ENCODE results near the gene CIB4.

CIB4 gene

DNA sequence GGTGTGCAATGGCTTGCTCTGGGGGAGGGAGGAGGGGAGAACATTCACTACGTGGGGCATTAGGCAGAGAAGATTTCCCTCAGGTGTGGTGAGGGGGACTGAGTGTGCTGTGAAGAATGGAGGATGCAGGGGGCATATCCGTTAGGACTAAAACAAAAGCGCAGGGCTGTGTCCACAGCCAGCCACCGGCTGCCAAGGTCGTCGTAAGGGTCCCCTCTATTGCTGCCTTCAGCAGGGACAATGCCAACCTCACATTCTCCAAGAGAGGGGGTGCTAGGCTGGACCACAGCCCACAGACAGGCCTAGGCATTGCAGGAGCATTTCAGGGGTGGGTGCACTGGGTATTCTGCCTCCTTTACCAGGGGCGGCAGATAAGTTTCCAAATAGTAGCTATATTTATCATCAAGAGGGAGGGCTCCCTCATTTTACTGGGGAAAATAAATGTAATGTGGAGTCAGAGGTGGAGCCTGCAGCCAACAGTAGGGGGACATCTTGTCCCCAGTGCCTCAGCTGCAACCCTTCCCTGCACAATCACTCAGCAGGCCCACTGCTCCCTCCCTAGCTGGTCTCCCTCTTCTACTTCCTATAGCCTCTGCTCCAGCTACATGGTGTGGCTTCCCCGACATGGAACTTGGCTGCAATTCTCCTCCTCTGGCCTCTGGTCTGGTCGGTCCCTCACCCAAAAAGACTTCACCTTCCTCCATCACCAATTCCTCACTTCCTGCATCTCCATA, 88.4 kb downstream of the CIB4 start:
- Histone ChIP-seq H2BK15ac (replicated peaks; ENCODE audit: low read depth) (no peak overlapping the region), H3K27me3 (ENCODE audit: insufficient read depth, low read length, poor library complexity) (no peaks in the 10 kb centered on the region), H3K4ac (ENCODE audit: low read depth, low read length) (no peak overlapping the region)

DNA sequence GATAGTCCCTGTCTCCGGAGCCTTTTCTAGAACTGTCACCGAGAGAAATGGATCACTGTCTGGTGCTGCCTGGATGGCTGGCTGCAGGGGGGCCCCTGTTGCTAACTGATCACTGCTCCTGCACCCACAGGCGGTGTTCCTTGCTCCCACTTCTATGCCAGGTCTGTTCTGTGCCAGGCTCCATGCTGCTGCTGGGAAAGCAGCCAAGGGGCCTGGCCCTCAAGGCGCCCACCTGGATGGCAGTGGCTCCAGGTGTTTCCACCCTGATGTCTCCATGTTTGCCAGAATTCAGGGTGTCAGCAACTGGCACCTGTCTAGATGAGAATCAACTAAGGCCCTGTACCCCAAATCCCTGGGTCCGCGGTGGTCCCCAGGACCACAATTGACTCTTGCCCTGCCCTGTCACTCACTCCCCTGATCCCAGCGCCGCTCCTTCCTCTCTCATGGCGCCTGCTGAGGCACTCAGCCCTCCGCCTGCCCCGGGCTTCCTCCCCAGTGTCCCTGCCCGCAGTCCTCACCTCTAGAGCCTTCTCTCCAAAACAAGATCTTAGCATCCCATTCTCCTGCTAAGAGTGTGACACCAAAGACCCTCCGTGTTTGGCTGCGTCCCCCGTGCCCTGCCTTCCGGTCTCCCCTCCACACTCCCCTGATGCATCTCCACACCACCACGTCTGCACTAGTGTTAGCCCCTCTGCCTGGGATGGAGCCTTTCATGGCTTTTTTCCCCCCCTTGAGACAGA, 90.7 kb downstream of the CIB4 start:
- Histone ChIP-seq H2BK120ac (ENCODE audit: low read depth, low read length) (no peak overlapping the region), H2BK15ac (replicated peaks; ENCODE audit: low read depth) (no peak overlapping the region), H3K36me3 (ENCODE audit: control insufficient read depth, insufficient read depth, low read length) (no peaks in the 10 kb centered on the region), H2BK5ac (ENCODE audit: low read length) (no peak overlapping the region), H4K8ac (ENCODE audit: low read depth, low read length) (no peak overlapping the region), H3K4me1 (ENCODE audit: control insufficient read depth, low read depth, low read length) (no peaks in the 10 kb centered on the region), H4K5ac (ENCODE audit: low read length) (no peak overlapping the region), H3K4me2 (ENCODE audit: low read length) (no peak overlapping the region), H3K79me2 (ENCODE audit: control insufficient read depth, insufficient read depth, low read length) (no peaks in the 10 kb centered on the region), H3K27me3 (ENCODE audit: insufficient read depth, low read length, poor library complexity) (no peaks in the 10 kb centered on the region), H3K18ac (ENCODE audit: low read length) (no peak overlapping the region), H3K9ac (ENCODE audit: low read length) (no peak overlapping the region), H2AK5ac (ENCODE audit: low read length) (no peak overlapping the region), H3K56ac (ENCODE audit: low read length) (no peak overlapping the region), H3K4me3 (ENCODE audit: low read length) (no peak overlapping the region), H3K23ac (ENCODE audit: low read length) (no peak overlapping the region), H3K27ac (ENCODE audit: low read depth, low read length) (no peak overlapping the region), H3K4ac (ENCODE audit: low read depth, low read length) (no peak overlapping the region), H3K79me1 (ENCODE audit: low read length) (no peaks in the 10 kb centered on the region)
- no CpG with 5 or more reads among the region's 17 CpGs for WGBS (ENCODE audit: extremely low coverage, insufficient coverage, low lambda C conversion rate)
- DNase-seq: no peak

More for the DNA sequence above, 88.4 kb downstream of the CIB4 start:
- Histone ChIP-seq H2AK5ac (ENCODE audit: low read length) (no peak overlapping the region), H4K5ac (ENCODE audit: low read length) (no peak overlapping the region), H3K4me1 (ENCODE audit: control insufficient read depth, low read depth, low read length) (no peaks in the 10 kb centered on the region), H3K23ac (ENCODE audit: low read length) (no peak overlapping the region), H3K27ac (ENCODE audit: low read depth, low read length) (no peak overlapping the region), H3K4me2 (ENCODE audit: low read length) (no peak overlapping the region), H3K79me1 (ENCODE audit: low read length) (no peaks in the 10 kb centered on the region), H4K8ac (ENCODE audit: low read depth, low read length) (no peak overlapping the region), H3K9ac (ENCODE audit: low read length) (no peak overlapping the region), H3K56ac (ENCODE audit: low read length) (no peak overlapping the region), H3K36me3 (ENCODE audit: control insufficient read depth, insufficient read depth, low read length) (no peaks in the 10 kb centered on the region), H2BK5ac (ENCODE audit: low read length) (no peak overlapping the region), H3K18ac (ENCODE audit: low read length) (no peak overlapping the region), H3K4me3 (ENCODE audit: low read length) (no peak overlapping the region), H2BK120ac (ENCODE audit: low read depth, low read length) (no peak overlapping the region), H3K79me2 (ENCODE audit: control insufficient read depth, insufficient read depth, low read length) (no peaks in the 10 kb centered on the region)
- WGBS (ENCODE audit: extremely low coverage, insufficient coverage, low lambda C conversion rate): no CpG with 5 or more reads among the region's 9 CpGs
- no peak for DNase-seq

GRCh38 chr2:26542676-26543505, 98.3 kb downstream of the CIB4 start:
- H2BK120ac ChIP-seq (ENCODE audit: low read depth, low read length): no peak overlapping the region
- H2AK5ac ChIP-seq (ENCODE audit: low read length): no peak overlapping the region
- no peak overlapping the region for H3K23ac ChIP-seq (ENCODE audit: low read length)
- no peak overlapping the region for H4K5ac ChIP-seq (ENCODE audit: low read length)
- H3K79me2 ChIP-seq (ENCODE audit: control insufficient read depth, insufficient read depth, low read length): no peaks in the 10 kb centered on the region
- H3K36me3 ChIP-seq (ENCODE audit: control insufficient read depth, insufficient read depth, low read length): no peaks in the 10 kb centered on the region
- H3K18ac ChIP-seq (ENCODE audit: low read length): no peak overlapping the region
- no peak overlapping the region for H3K4ac ChIP-seq (ENCODE audit: low read depth, low read length)
- no peak overlapping the region for H3K4me2 ChIP-seq (ENCODE audit: low read length)
- no peaks in the 10 kb centered on the region for H3K4me1 ChIP-seq (ENCODE audit: control insufficient read depth, low read depth, low read length)
- H2BK15ac ChIP-seq (replicated peaks; ENCODE audit: low read depth): no peak overlapping the region
- WGBS (ENCODE audit: extremely low coverage, insufficient coverage, low lambda C conversion rate): no CpG with 5 or more reads among the region's 15 CpGs
- no peaks in the 10 kb centered on the region for H3K79me1 ChIP-seq (ENCODE audit: low read length)
- H2BK5ac ChIP-seq (ENCODE audit: low read length): no peak overlapping the region
- H3K27ac ChIP-seq (ENCODE audit: low read depth, low read length): no peak overlapping the region
- no peaks in the 10 kb centered on the region for H3K27me3 ChIP-seq (ENCODE audit: insufficient read depth, low read length, poor library complexity)
- no peak overlapping the region for H3K9ac ChIP-seq (ENCODE audit: low read length)
- no peak for DNase-seq
- no peak overlapping the region for H3K56ac ChIP-seq (ENCODE audit: low read length)
- no peak overlapping the region for H4K8ac ChIP-seq (ENCODE audit: low read depth, low read length)
- no peak overlapping the region for H3K4me3 ChIP-seq (ENCODE audit: low read length)

GRCh38 chr2:26542194-26542455, 99.0 kb downstream of the CIB4 start:
- Histone ChIP-seq H3K79me1 (ENCODE audit: low read length) (no peaks in the 10 kb centered on the region), H3K4ac (ENCODE audit: low read depth, low read length) (no peak overlapping the region), H3K27ac (ENCODE audit: low read depth, low read length) (no peak overlapping the region), H3K27me3 (ENCODE audit: insufficient read depth, low read length, poor library complexity) (no peaks in the 10 kb centered on the region), H2BK15ac (replicated peaks; ENCODE audit: low read depth) (no peak overlapping the region), H3K4me2 (ENCODE audit: low read length) (no peak overlapping the region), H4K8ac (ENCODE audit: low read depth, low read length) (no peak overlapping the region), H3K4me1 (ENCODE audit: control insufficient read depth, low read depth, low read length) (no peaks in the 10 kb centered on the region), H3K9ac (ENCODE audit: low read length) (no peak overlapping the region), H3K56ac (ENCODE audit: low read length) (no peak overlapping the region), H3K79me2 (ENCODE audit: control insufficient read depth, insufficient read depth, low read length) (no peaks in the 10 kb centered on the region), H2BK120ac (ENCODE audit: low read depth, low read length) (no peak overlapping the region), H3K4me3 (ENCODE audit: low read length) (no peak overlapping the region), H4K5ac (ENCODE audit: low read length) (no peak overlapping the region), H3K18ac (ENCODE audit: low read length) (no peak overlapping the region), H3K36me3 (ENCODE audit: control insufficient read depth, insufficient read depth, low read length) (no peaks in the 10 kb centered on the region), H3K23ac (ENCODE audit: low read length) (no peak overlapping the region), H2AK5ac (ENCODE audit: low read length) (no peak overlapping the region), H2BK5ac (ENCODE audit: low read length) (no peak overlapping the region)
- no peak for DNase-seq
- WGBS (ENCODE audit: extremely low coverage, insufficient coverage, low lambda C conversion rate): no CpG with 5 or more reads among the region's 5 CpGs

GRCh38 chr2:26541401-26542193, 99.6 kb downstream of the CIB4 start:
- Histone ChIP-seq H3K9ac (ENCODE audit: low read length) (no peak overlapping the region), H3K4ac (ENCODE audit: low read depth, low read length) (no peak overlapping the region), H3K79me2 (ENCODE audit: control insufficient read depth, insufficient read depth, low read length) (no peaks in the 10 kb centered on the region), H2BK120ac (ENCODE audit: low read depth, low read length) (no peak overlapping the region), H3K79me1 (ENCODE audit: low read length) (no peaks in the 10 kb centered on the region), H4K8ac (ENCODE audit: low read depth, low read length) (no peak overlapping the region), H3K18ac (ENCODE audit: low read length) (no peak overlapping the region), H3K36me3 (ENCODE audit: control insufficient read depth, insufficient read depth, low read length) (no peaks in the 10 kb centered on the region), H3K27me3 (ENCODE audit: insufficient read depth, low read length, poor library complexity) (no peaks in the 10 kb centered on the region), H3K4me1 (ENCODE audit: control insufficient read depth, low read depth, low read length) (no peaks in the 10 kb centered on the region), H3K4me3 (ENCODE audit: low read length) (no peak overlapping the region), H3K23ac (ENCODE audit: low read length) (no peak overlapping the region), H4K5ac (ENCODE audit: low read length) (no peak overlapping the region), H2BK5ac (ENCODE audit: low read length) (no peak overlapping the region), H3K4me2 (ENCODE audit: low read length) (no peak overlapping the region), H3K27ac (ENCODE audit: low read depth, low read length) (no peak overlapping the region), H2BK15ac (replicated peaks; ENCODE audit: low read depth) (no peak overlapping the region), H3K56ac (ENCODE audit: low read length) (no peak overlapping the region), H2AK5ac (ENCODE audit: low read length) (no peak overlapping the region)
- no CpG with 5 or more reads among the region's 6 CpGs for WGBS (ENCODE audit: extremely low coverage, insufficient coverage, low lambda C conversion rate)
- no peak for DNase-seq

All from mesendoderm (in vitro differentiated cells).